Glutamatergic neuron (in vitro differentiated cells): Measurements from ENCODE around the gene PIR. TPM values are rescaled to one million over a fixed set of nuclear protein-coding genes. Genes with fewer than 3 reads are reported as not detected.

Experiments
- DNase-seq: peaks from one replicate; pipeline ENCODE4 v3.0.0; 2022
- H3K27ac Mint-ChIP-seq: one replicate; pipeline ENCODE4 v1.8.0; 2020; ENCODE audit warnings: mild to moderate bottlenecking, mixed read lengths, inconsistent platforms; ENCODE audit not compliant: unreplicated experiment
- H3K27me3 Mint-ChIP-seq: one replicate; pipeline ENCODE4 v1.8.0; 2020; ENCODE audit warnings: mild to moderate bottlenecking, moderate library complexity, mixed read lengths, inconsistent platforms; ENCODE audit not compliant: unreplicated experiment
- H3K36me3 Mint-ChIP-seq: one replicate; pipeline ENCODE4 v1.8.0; 2020; ENCODE audit warnings: mild to moderate bottlenecking, mixed read lengths, inconsistent platforms; ENCODE audit not compliant: unreplicated experiment
- H3K4me1 Mint-ChIP-seq: one replicate; pipeline ENCODE4 v1.8.0; 2020; ENCODE audit warnings: mild to moderate bottlenecking, low read depth, mixed read lengths, inconsistent platforms; ENCODE audit not compliant: unreplicated experiment
- H3K4me3 Mint-ChIP-seq: one replicate; pipeline ENCODE4 v1.8.0; 2020; ENCODE audit warnings: mild to moderate bottlenecking, mixed read lengths, inconsistent platforms; ENCODE audit not compliant: unreplicated experiment
- H3K9me3 Mint-ChIP-seq: one replicate; pipeline ENCODE4 v1.8.0; 2020; ENCODE audit warnings: mild to moderate bottlenecking, moderate library complexity, mixed read lengths, inconsistent platforms; ENCODE audit not compliant: unreplicated experiment
- CTCF ChIP-seq: fragments of 200-600 bp; sonication (generic); IDR thresholded peaks from one replicate; pipeline ENCODE4 v1.5.0; 2021; ENCODE audit not compliant: partially characterized antibody, unreplicated experiment
- long read RNA-seq: library from polyadenylated mRNA; unstranded; transcript quantifications from one replicate; pipeline ENCODE4 v2.0.0, GENCODE V29; 2020; ENCODE audit not compliant: unreplicated experiment
- total RNA-seq: library from RNA; stranded (reverse); fragmentation: NEBNext Ultra II Directional; extraction: Animal tissue kit (Norgen Biotek cat#: 25700); gene quantifications from one replicate; pipeline ENCODE4 v1.2.1, GENCODE V29; 2021; ENCODE audit not compliant: unreplicated experiment

The PIR gene
- 2.6 TPM for total RNA-seq
- long read RNA-seq, partial matches to known transcripts, result 0 of 1 reads
- long read RNA-seq, other reads (novel, unspliced or antisense), result 0 of 1 reads

- peaks cover 4% of the 10 kb centered on the region for H3K27me3 Mint-ChIP-seq
- H3K27ac Mint-ChIP-seq, result no peak within 1 kb of the TSS
- H3K36me3 Mint-ChIP-seq, result no peaks in the 10 kb centered on the region
- TF ChIP-seq CTCF, result no peak
- H3K4me3 Mint-ChIP-seq, result peak within 1 kb of the TSS; percentile 83
- H3K4me1 Mint-ChIP-seq, result no peaks in the 10 kb centered on the region
- peak; percentile 80 for DNase-seq
- H3K9me3 Mint-ChIP-seq, result no peaks in the 10 kb centered on the region
Observed at GRCh38 chrX:15493118-15493962, at the start of gene PIR. PIR (minus strand) TSS chrX:15493333; CDS start chrX:15491257, 2,076 bp downstream.

- Mint-ChIP-seq H3K4me3 (no peak overlapping the region), H3K36me3 (no peaks in the 10 kb centered on the region), H3K9me3 (no peaks in the 10 kb centered on the region), H3K4me1 (peaks cover 2% of the 10 kb centered on the region), H3K27me3 (no peaks in the 10 kb centered on the region), H3K27ac (no peak overlapping the region)
- DNase-seq, result no peak
- TF ChIP-seq CTCF, result no peak
Observed at GRCh38 chrX:15530318-15530717, 37.2 kb upstream of the PIR start.

GRCh38 chrX:15529165-15529564 is 36.0 kb upstream of the PIR start:
- H3K9me3 Mint-ChIP-seq, result no peaks in the 10 kb centered on the region
- peaks cover 2% of the 10 kb centered on the region for H3K4me1 Mint-ChIP-seq
- no peak overlapping the region for H3K27ac Mint-ChIP-seq
- no peak for TF ChIP-seq CTCF
- H3K36me3 Mint-ChIP-seq, result no peaks in the 10 kb centered on the region
- H3K4me3 Mint-ChIP-seq, result no peak overlapping the region
- no peak for DNase-seq
- no peaks in the 10 kb centered on the region for H3K27me3 Mint-ChIP-seq

GRCh38 chrX:15525664-15526416 is 32.7 kb upstream of the PIR start:
- Mint-ChIP-seq H3K4me3 (no peak overlapping the region), H3K27me3 (no peaks in the 10 kb centered on the region), H3K27ac (no peak overlapping the region), H3K36me3 (no peaks in the 10 kb centered on the region), H3K9me3 (no peaks in the 10 kb centered on the region), H3K4me1 (no peaks in the 10 kb centered on the region)
- no peak for DNase-seq
- no peak for TF ChIP-seq CTCF

GRCh38 chrX:15524417-15524816 is 31.3 kb upstream of the PIR start:
- no peak overlapping the region for H3K4me3 Mint-ChIP-seq
- DNase-seq, result no peak
- no peaks in the 10 kb centered on the region for H3K36me3 Mint-ChIP-seq
- no peaks in the 10 kb centered on the region for H3K27me3 Mint-ChIP-seq
- H3K9me3 Mint-ChIP-seq, result no peaks in the 10 kb centered on the region
- no peak overlapping the region for H3K27ac Mint-ChIP-seq
- no peak for TF ChIP-seq CTCF
- H3K4me1 Mint-ChIP-seq, result no peaks in the 10 kb centered on the region
